DMS53 (cell line): ENCODE data around the gene ABCG8.

Source experiments
- DNase-seq: peaks from one replicate; lab custom pipeline; 2025; lab: John Stamatoyannopoulos, UW

Gene ABCG8

DNA sequence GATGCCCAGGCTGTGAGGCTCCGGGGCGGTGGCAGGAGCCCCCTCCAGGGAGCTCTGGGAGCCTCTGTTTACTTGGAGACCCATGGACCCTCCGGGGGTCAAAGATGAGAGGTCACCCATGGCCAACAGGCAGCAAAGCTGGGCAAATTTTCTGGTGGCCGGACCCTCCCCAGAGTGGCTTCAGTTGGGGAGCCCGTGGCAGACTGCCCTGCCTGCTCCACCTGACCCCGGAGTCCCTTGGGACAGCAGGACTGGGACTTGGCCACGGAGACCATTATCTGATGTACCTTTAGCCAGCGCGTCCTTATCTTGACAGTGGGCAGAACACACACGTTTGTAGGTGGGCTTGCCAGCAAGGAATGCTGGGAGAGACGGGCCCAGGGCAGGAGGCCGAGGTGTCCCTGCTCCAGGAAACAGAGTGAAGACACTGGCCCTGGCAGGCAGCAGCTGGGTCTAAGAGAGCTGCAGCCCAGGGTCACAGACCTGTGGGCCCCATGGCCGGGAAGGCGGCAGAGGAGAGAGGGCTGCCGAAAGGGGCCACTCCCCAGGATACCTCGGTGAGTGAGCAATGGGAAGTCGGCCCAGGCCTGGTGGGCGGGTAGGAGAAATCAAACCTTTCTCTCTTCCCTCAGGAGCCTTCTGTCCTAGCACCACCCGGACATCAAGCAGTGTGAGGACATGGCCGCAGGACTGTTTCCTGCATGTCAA is at the start of gene ABCG8, which contains the start of gene ABCG5:
Gene ABCG8, plus strand, starts transcription at position 412 of the 708 bp plus-strand sequence. Its CDS starts 83 bp downstream, at position 495.
Gene ABCG5, minus strand, starts transcription at position 280 of the 708 bp plus-strand sequence. Its CDS starts 160 bp downstream, at position 120.
- no peak for DNase-seq

DNA sequence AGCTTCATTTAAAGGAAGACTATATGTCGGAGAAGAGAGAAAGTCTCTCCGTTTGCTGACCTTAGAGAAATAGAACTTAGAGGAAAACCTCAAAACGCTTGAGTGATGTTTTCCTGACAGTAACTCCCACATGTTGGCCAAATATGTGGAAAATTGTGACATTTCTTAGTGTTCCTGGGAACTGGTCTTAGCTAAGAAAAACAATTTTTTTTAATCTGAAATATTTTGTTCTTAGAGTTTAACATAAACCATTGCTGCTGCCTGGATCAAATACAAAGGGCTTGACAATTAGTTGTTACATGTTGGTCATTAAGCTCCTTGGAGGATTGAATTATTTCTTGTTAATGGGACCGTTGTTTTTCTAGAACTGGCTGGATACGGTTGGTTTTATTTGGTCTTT is 48.6 kb upstream of the ABCG8 start:
- DNase-seq, result no peak

DNA sequence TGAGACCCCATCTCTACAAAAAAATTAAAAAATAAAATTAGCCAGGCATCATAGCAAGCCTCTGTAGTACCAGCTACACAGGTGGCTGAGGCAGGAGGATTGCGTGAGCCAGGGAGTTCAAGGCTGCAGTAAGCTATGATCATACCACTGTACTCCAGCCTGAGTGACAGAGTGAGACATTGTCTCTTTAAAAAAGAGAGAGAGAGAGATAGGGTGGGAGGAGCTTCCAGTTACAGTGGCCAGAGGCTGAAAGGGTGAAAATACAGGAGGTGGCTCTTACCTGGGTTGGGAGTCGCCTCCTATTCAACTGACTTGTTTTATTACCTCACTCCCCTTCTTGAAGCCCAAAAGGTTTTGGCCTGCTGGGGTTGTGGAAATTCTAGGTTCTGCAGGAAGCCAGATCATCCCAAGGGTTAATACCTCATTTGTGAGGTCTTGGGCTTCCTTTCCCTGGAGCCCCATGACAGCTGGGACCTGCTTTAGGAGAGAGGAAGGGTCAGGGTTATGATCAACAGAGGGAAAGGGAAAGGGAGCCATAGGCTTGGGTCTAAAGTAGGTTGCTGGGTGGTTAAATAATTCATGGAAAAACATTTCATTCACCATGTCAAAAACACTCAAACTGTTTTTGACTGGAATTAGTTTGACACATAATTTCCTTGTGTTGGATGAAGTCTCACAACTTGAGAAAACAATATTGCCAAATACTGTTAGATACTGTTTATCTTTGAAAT is 47.6 kb upstream of the ABCG8 start:
- no peak for DNase-seq

DNA sequence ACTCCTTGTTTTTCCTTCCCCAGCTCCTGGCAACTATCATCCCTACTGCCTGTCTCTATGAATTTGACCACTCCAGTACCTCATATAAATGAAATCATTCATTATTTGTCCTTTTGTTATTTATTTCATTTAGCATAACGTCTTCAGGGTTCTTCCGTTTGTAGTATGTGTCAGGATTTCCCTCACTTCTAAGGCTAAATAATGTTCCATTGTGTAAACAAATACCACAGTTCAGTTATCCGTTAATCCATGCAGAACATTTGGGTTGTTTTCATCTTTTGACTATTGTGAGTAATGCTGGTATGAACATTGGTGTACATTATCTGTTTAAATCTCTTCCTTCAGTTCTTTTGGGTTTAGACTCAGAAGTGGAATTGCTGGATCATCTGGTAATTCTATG is 46.1 kb upstream of the ABCG8 start:
- DNase-seq, result peak; percentile 73

DNA sequence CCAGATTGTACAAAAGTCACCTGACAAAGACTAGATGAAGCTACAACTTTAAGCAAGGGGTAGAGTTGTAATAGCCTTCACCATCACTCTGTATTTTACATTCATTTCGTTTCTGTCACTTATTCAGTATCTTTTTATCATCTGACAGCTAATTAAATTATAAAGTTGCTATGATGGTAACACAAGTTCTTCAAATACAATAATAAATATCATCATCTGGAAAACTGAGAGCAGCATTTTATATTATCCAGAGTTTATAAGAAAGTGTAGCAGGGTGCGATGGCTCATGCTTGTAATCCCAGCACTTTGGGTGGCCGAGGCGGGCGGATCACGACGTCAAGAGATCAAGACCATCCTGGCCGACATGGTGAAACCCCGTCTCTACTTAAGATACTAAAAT is 43.8 kb upstream of the ABCG8 start:
- no peak for DNase-seq

DNA sequence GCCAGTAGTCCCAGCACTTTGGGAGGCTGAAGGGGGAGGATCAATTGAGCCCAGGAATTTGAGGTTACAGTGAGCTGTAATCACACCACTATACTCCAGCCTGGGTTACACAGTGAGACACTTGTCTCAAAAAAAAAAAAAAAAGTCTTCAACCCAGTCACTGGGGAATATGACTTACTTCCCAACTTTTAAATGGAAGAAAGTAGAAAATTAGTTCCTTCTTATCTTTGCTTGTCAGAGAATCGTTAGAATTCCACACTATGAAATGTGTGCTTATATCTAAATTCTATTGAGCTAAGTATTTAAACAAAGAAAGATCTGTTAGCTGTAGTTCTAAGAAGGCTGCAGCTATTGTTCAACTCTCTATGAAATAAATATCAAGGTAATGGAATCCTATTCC is 42.6 kb upstream of the ABCG8 start:
- DNase-seq, result no peak

DNA sequence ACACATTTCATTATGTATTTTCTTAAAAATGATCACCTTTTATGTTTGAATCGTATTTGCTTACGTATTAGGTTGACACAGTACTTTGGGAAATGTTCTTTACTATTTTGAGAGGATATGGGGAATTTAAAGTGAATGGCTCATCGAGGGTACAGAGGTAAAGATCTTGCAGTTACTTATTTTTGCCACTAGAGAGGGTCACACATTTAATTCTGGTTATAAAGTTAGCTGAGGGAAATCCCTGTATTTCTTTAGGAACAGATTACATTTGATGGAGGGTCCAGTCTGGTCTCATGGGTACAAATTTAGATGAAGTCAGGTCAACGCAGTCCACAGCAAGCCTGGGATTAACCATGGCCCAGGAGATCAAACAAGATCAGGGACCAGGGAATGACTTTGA is 40.5 kb upstream of the ABCG8 start:
- peak; percentile 41 for DNase-seq

DNA sequence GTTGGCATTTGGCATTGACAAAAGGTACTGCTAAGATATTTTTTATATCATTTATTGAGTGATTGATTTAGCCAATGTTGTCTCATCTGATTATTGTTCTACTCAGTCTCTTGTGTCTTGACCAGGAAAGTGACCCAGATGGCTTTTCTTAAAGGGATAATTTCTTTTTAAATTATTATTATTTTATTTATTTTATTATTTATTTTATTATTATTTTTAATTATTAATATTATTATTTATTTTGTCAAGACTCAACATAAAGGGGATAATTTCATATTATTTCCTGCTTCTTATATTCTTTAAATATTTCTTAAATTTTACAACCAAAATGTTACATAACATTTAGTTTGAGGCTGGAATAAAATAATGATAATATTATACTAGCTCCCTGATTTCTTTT is 37.9 kb upstream of the ABCG8 start:
- DNase-seq, result no peak

DNA sequence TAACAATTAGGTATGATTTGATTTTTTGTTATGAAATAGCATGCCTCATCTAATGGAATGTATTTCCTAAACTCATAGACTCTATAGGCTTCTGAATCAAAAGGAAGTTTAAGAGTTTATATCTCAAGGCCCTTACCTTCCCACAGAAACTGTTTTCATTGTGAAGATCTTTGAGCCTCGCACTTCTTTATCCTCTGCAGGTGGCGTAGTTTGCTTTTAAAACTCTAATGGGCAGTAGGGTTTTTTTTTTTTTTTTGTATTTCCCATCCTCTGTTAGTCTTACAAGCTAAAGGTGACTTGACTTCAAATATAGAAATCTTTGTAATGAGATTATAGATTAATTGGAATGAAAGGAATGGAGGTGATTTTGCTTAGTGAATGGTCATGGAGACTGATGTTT is 36.6 kb upstream of the ABCG8 start:
- no peak for DNase-seq

DNA sequence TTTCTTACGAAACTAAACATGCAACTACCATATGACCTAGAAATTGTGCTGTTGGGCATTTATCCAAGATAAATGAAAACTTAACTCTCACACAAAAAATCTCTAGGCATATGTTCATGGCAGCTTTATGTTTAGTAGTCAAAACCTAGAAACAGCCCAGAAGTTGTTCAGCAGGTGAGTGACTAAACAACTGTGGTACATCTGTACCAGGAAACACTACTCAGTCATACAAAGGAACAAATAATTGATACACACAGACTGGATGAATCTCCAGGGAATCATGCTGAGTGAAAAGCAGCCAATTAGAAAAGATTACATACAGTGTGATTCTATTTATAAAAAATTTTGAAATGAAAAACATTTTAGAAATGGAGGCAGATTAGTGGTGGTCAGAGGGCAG is 35.7 kb upstream of the ABCG8 start:
- no peak for DNase-seq

DNA sequence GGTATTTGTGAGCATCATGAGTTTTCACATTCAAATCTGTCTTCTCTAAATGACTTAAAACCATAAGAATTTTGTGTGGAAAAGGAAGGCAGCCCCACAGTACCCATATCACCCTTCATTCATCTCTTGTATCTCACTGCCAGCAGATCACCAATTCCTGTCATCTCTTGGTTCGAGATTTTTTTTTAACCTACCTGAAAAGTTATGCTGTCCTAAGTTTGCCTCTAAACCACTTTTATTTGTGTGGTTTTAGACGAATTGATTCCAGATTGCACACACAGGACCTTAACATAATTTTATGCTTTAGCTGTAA is 32.1 kb upstream of the ABCG8 start:
- DNase-seq, result peak; percentile 45

DNA sequence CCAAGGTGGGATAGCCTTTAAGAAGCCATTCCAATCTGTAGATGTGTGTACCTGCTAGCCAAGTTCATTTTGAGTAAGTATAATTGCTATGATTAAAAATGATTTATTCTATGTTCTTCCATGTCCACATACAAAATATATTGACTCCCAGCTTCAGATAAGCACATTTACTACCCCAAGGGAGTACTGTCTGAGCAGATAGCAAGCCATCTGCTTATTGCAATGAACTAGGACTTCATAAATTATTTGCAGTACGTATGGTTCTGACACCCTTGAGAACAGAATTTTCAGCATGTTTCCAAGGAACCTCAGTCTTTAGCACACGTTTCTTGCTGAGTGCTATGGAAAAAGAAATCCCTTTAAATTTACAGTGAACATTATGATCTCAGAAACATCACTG is 28.3 kb upstream of the ABCG8 start:
- DNase-seq, result no peak

DNA sequence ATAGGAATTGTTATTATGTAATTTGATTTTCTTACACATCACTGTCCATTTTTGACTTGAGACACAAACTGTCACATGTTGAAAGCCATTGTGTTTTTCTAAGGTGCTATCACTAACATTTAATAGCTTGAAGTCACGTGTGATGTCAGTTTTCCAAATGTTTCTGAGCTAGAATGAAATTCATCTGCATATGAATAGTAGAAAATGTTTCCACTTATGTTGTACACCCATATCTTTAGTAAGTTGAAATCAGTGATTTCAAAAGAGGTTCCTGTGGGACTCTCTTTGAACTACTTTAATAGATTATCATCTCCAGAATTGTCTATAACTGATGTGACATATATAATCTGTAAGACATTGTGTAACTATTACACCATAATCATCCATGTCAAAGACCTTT is 27.9 kb upstream of the ABCG8 start:
- DNase-seq, result no peak

DNA sequence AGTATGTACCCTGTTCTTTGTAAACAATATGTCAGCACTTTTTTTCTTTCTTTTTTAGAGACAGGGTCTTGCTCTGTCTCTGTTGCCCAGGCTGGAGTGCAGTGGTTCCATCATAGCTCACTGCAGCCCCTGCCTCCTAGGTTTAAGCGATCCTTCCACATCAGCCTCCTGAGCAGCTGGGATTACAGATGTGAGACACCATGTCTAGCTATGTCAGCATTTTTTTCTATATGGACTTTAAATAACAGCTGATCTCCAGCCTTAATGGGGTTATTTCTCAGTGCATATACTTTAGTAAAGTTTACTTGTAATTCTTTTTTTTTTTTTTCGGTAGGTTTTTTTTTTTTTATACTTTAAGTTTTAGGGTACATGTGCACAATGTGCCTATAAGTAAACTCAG is 26.8 kb upstream of the ABCG8 start:
- no peak for DNase-seq

DNA sequence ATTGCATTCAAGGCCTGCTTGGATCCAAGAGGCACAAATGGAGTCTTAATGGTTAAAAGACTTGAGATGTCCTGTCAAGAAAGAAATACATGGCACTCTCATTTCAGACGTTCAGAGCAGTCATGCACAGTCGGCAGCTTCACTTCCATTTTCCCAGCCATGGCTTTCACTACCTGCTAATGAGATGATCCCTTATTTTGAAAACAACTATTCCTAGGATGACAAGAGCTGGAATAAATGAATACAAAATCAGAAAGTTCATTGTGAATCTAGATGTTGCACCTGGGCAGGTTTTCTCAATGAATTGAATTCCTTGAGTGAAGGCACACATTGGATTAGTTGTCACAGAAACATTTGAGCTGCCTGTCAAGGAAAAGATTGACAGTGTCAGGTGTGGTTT is 25.8 kb upstream of the ABCG8 start:
- peak; percentile 16 for DNase-seq

DNA sequence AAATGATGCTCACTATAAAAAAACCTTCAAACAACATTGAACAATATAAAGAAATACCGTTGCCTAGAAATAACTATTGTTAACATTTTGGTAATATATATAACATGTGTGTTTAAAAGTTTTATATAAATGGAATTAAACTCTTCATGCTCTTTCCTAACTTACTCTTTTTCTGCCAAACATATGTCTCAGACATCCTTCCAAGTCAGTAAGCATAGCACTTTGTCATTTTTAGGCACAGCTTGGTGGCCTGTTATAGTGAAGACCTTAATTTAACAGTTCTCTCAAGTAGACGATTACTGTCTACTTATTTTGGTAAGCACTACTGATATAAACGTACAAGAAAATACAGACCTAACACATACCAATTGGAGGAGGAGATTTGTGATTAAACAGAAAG is 24.1 kb upstream of the ABCG8 start:
- DNase-seq, result no peak

DNA sequence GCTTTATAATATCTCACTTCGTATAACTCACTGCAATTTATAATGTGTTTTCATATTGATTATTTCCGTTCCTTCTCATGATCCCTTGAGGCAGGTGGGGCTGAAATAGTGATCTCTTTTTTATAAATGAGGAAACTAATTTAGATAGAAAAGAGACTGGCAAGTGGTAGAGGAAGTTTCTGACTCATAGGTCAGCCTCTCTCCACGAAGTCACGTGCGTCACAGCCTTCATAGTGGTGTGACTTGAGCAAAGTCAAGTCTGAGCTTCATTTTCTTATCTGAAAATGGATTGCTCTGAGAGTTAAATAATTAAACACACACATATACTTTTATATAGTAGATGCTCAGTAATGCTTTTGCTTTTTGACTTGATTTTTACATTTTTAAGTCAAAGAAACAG is 20.0 kb upstream of the ABCG8 start:
- peak; percentile 36 for DNase-seq

DNA sequence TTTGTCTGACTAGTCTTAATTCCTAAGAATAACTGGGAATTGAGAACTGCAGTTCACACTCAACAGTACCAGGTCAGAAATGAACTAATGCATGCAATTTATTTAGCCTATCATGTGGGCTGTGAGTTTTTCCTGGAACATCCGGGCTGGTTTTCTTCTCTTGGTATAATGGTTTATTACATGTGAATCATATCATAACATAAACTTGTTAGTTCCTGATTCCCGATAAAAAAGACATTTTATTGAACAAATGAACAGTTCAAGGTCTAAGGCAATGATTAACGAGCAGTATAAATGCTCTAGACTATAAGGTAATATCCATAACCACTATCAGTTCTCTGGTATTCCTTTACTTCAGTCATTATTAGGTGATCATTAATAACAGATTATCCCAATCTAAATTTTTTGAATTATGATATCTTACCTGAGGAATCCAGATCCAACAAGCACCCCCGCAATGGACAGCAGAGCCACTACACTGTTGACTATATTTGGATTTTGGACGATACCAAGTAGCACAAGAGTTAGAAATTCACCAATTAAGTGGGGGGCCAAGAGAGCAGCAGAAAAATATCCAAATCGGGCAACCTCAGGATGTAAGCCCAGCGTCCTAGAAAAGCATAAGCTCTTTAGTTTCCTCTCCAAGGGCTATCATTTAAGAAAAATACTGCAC is 19.1 kb upstream of the ABCG8 start:
- no peak for DNase-seq

DNA sequence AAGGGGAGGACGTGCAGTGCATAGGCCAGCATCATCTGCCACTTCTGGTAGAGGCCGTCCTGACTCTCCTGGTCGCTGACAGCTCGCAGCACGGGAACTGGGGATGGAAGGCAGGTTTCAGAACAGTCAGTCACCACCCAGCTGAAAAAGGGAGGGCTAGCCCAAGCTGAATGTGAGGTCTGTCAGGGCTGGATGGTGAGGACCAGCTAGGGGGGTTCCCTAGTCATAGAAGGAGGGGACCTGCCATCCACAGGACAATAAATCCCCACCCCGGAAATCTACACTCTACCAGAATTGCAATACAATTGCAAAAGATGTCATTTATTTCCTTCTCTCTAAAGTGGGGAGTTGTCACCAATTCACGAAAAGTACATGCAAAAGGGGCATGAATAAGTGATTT is 15.9 kb upstream of the ABCG8 start:
- DNase-seq, result no peak

DNA sequence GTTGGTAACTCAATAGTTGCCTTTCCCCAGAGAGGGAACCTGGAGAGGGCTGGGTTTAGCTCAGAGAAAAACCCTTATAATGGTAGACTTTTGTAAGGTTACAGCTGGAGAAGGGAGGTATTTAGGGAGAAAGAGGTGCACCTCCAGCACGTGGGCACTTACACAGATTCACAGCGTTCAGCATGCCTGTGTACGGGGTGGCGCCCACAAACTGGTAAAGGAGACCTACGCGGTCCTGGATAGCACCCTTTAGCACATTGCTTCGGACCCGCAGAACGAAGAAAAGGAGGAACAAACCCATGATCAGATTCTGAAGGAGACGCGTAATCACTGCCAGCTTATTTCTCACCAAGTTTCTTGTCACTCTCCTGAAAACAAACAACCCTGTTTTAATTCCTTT is 15.0 kb upstream of the ABCG8 start:
- DNase-seq, result no peak

DNA sequence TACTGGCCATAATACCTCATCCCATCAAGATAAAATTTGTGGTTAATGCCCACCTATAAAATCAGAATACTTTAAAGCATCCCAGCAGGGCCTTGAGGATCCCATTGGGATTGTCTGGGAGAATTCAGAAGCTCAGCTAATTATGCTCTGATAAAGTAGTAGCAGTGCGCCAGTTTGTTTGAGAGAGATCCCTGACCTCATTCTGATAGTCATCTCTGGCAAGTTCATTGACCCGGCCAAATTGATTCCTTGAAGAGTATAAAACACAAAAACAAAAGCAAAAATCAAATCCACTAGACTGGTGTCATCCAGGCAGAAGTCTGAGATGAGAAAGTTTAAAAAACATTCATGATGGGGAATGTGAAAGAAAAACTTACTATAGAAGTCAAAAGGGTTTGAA is 14.3 kb upstream of the ABCG8 start:
- DNase-seq, result no peak

DNA sequence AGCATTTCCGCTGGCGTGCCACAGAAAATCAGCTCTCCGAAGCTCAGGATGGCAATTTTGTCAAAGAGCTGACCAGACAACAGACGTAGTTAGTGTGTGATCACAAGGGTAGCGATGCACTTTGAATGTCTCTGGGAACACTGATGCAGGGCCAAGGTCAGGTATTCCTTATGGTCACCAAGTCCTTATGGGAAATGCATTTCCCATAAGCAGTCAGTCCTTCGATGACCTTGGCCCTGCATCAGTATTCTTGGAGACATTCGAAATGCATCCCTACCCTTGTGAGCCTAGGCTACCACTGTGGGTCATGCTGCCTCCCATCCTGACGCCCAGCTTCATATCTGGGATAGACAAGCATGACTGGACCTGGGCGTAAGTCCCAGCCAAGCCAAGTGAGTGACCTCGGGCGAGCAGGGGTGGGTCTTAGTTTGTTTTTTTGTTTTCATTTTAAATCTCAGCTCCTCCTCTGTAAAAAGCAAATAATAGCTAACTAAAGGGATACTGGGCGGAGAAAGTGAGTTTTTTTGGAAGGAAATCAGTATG is 13.7 kb upstream of the ABCG8 start:
- no peak for DNase-seq

DNA sequence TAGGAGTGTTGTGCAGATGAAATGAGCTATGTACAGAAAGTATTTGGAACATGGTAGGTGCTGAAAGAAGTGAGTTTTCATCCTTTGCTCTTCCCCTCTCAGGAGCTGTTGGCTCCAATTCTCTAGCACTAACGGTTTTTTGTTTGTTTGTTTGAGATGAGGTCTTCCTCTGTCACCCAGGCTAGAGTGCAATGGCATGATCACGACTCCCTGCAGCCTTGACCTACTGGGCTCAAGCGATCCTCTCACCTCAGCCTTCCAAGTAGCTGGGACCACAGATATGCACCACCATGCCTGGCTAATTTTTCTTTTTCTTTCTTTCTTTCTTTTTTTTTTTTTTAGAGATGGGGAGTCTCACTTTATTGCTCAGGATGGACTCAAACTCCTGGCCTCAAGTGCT is 12.9 kb upstream of the ABCG8 start:
- no peak for DNase-seq
